HG02571 (cell line): ENCODE data around the gene CYP2J2.
"Not testable (repeated sequence)": the region's sequence is repeated elsewhere in the genome, so short reads cannot be mapped to it uniquely, and the experiment has no call there.

Source experiments
- ATAC-seq: cut with Tn5 transposase; IDR thresholded peaks from one replicate; pipeline ENCODE4 v1.9.1; 2021; ENCODE audit warnings: mild to moderate bottlenecking, moderate library complexity; ENCODE audit not compliant: unreplicated experiment

Gene CYP2J2, protein sequence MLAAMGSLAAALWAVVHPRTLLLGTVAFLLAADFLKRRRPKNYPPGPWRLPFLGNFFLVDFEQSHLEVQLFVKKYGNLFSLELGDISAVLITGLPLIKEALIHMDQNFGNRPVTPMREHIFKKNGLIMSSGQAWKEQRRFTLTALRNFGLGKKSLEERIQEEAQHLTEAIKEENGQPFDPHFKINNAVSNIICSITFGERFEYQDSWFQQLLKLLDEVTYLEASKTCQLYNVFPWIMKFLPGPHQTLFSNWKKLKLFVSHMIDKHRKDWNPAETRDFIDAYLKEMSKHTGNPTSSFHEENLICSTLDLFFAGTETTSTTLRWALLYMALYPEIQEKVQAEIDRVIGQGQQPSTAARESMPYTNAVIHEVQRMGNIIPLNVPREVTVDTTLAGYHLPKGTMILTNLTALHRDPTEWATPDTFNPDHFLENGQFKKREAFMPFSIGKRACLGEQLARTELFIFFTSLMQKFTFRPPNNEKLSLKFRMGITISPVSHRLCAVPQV

DNA sequence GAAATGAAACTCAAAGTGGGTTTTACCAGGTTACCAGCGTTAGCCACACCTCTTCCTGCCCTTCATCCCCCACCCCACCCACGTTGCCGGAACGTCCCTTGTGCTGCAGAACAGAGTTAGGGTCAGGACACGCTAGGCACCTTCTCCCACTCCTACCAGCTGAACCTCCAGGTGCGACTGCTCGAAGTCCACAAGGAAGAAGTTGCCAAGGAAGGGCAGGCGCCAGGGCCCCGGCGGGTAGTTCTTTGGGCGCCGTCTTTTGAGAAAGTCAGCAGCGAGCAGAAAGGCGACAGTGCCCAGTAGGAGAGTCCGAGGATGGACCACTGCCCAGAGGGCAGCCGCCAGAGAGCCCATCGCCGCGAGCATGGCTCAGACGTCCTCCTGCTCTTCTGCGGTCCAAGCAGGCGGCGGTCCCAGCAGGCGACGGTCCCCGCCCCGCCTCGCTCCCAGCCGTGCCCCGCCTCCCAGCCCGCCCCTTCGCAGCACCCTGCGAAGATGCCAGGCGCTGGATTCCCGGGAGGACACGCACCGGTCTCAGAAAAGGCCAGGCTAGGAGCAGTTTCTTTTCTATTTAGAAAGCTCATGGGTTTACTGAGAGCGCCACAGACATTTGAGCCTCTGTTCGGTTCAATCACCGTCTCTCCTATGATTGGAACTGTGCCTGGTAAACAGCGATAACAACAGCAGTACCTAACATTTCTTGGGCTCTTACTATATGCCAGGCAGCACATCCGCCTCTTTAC, at the start of gene CYP2J2:
Gene CYP2J2 (minus strand): TSS at position 393 of the 743 bp plus-strand sequence. CDS start 27 bp downstream, at position 366.
- peak; percentile 68 for ATAC-seq

- no peak for ATAC-seq
Observed at GRCh38 chr1:59973719-59974118, 47.1 kb upstream of the CYP2J2 start.

GRCh38 chr1:59972216-59972927, 45.8 kb upstream of the CYP2J2 start:
- ATAC-seq: no peak

DNA sequence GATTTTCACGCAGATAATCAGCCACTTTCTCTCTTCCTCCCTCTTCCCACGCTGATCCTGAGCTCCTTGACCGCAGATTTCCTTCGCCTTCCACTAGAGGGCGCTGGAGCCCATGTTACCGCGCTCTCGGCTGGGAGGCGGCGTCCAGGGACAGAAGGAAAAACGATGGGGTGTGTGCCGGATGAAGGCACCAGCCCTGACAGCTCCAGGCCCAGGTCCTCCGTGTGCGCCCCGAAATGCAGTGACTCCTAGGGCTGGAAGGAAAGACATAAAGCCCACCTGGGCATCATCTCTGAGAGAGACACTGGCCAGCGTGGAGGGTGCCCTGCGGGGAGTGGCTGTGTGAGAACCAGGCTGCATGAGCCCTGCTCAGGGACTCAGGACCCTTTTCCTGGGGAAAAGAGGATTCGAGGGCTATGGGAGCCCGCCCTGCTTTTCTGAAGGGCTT, 44.9 kb upstream of the CYP2J2 start:
- ATAC-seq: no peak

DNA sequence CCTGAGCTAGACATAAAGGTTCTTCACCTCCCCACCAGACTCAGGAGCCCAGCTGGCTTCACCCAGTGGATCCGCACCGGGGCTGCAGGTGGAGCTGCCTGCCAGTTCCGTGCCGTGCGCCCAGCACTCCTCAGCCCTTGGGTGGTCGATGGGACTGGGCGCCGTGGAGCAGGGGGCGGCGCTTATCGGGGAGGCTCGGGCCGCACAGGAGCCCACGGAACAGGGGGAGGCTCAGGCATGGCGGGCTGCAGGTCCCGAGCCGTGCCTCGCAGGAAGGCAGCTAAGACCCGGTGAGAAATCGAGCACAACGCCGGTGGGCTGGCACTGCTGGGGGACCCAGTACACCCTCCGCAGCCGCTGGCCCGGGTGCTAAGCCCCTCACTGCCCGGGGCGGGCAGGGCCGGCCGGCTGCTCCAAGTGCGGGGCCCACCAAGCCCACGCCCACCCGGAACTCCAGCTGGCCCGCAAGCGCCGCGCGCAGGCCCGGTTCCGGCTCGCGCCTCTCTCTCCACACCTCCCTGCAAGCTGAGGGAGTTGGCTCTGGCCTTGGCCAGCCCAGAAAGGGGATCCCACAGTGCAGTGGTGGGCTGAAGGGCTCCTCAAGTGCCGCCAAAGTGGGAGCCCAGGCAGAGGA, 43.1 kb upstream of the CYP2J2 start:
- not testable (repeated sequence) for ATAC-seq

GRCh38 chr1:59968746-59969145, 42.2 kb upstream of the CYP2J2 start:
- not testable (repeated sequence) for ATAC-seq

DNA sequence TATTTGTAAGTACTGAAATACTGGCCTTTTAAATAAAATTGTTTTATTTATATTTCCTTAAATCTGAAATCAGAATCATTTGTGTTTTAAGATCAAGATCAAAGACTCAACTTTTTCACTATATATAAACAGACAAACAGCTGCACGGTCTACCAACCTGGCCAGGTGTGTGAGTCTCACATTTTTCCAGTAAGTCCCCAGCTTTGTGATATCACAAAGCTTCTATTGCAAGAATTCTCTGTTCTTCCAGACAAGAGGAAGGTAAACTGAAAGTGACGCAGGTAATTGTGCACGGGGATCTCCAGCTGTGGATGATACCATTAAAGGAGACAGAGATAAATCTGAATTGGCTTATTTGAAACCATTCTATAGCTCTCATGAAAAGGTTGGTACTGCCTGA, 41.2 kb upstream of the CYP2J2 start:
- no peak for ATAC-seq

GRCh38 chr1:59967141-59967697, 40.6 kb upstream of the CYP2J2 start:
- no peak for ATAC-seq

DNA sequence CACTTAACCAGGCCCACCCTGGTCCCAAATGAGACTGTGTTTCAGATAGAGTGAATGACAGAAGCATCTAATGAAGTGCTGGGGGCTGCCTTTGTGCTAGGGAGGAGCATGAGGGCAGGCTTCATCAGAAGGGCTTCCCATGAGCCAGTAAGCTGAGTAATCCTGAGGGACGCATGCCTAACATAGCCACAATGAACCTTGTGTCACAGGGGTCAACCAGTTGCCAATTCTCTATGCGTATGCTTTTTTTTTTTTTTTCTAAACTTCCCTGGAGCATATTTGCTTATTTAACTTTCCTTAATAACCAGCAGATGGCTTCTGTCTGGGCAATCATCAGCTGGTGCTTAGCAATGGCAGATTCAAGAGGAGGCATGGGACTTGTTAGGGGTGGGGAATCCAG, 25.5 kb upstream of the CYP2J2 start:
- ATAC-seq: no peak

- no peak for ATAC-seq
Observed at GRCh38 chr1:59949648-59950047, 23.1 kb upstream of the CYP2J2 start.

DNA sequence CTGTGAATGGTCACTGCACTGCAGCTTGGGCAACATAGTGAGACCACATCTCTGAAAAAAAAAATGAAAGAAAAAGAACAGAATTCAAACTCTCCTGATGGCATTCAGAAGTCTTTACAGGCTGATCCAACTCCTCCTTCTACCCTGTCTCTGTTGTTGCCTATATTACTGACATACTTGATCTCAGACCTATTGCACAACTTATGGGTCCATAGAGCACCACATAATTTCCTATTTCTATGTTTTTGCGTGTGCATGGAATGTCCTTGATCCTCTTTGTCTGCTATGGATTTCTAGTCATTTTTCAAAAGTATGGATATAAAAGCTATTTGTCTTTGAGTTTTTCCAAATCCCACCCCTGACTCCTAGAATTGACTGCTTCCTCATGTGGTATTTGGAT, 22.4 kb upstream of the CYP2J2 start:
- no peak for ATAC-seq

DNA sequence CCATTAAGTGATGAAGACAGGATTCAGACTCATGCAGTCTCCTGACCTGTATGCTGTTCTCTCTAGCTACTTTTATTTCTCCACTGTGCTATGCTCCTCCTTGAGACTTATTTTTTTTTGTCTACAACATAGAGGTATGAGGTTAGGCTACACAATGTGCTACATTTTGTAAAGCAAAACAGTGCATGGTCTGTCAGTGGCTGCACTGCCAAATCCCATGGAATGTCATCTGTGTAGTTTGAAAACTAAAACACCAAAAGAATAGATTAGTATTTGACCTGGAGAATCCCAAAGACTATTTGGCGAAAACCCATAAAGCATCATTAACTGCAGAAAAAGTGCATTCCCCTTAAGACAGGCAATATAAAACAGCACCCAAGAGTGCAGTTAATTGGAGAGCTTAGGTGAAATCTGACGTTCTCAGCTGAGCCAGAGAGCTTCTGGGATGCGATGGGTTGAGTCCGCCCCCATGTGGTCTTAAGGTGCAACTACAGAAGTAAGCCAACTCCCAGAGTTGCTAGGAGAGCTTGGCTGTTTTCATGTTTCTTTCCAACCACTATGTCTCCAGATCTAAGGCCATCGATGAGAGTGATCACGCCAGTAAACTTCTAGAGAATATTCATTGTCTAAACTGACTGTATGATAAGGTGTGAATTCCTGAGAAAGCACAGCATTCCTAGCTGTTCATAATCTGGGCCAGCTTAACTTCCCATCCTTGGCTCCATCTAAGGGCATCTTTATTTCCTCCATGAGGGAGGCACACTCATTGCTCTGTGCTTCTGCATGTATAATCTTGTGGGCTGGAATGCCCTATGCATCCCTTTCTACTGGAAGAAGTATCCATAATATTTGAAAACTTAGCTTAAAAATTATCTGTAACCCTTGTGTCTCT, 20.7 kb upstream of the CYP2J2 start:
- ATAC-seq: peak; percentile 93

DNA sequence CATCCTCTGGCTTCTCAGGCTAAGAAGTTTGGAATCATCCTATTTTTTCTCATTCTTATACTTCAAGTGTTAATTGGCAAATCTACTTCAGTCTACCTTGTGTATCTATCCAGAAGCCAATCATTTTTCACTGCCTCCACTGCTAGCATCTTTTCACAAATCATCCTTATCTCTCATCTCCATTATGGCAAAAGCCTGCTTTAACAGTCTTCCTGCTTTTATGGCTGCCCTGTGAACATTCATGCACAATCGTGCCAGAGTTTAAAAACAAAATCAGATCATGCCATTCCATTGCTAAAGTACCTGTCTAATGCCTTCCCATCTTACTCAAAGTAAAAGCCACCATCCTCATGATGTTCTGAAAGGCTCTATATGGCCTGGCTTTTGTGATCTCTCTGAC, 19.2 kb upstream of the CYP2J2 start:
- ATAC-seq: no peak

DNA sequence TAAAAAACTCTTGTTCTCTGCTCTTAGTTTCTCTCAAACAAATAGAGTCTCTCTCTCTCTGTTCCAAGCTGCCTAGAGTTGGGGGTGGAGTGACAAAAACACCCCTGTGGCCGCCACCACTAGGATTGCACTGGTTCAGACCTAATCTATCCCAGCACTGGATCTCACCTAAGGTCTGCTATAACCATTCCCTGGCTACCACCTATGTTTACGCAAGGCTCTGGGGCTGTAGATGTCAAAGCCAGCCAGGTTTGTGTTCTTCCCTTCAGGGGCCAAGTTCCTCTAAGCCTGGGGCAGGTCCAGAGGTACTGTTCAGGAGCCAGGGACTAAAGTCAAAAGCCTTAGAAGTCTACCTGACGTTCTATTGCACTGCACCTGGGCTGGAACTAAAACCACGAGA, 12.8 kb upstream of the CYP2J2 start:
- ATAC-seq: no peak

DNA sequence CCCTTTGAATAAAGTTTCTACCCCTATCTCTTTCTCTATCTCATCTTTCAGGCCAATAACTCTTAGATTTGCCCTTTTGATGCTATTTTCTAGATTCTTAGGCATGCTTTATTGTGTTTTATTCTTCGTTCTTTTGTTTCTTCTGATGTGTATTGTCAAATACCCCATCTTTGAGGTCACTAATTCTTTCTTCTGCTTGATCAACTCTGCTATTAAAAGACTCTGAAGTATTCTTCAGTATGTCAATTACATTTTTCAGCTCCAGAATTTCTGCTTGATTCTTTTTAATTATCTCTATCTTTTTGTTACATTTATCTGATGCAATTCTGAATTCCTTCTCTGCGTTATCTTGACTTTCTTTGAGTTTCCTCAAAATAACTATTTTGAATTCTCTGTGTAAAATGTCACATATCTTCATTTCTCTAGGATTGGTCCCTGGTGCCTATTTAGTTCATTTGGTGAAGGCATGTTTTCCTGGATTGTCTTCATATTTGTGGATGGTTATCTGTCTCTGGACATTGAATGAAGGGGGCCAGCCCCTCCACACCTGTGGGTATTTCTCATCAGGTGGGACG, 11.2 kb upstream of the CYP2J2 start:
- no peak for ATAC-seq

GRCh38 chr1:59936358-59936821, 9.8 kb upstream of the CYP2J2 start:
- no peak for ATAC-seq

DNA sequence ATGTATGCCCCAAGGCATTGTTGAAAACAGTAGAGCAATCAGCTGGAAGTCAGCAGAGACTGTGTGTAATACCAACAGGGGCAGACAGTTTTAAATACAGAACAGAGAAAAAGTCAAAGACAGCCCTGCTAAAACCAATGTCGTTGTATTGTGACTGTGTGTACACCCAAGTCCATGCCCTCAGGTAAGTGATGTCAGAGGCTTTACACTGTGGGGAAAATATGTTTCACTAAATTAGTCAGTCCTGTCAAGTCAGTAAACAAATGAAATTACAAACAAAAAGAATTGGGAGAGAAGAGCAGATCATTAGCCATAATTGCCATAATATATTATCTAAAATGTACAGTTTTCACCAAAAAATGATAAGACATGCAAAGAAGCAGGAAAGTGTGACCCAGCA, 2.4 kb upstream of the CYP2J2 start:
- ATAC-seq: no peak

- ATAC-seq: peak; percentile 12
Observed at GRCh38 chr1:59927213-59927612, 640 bp upstream of the CYP2J2 start.

DNA sequence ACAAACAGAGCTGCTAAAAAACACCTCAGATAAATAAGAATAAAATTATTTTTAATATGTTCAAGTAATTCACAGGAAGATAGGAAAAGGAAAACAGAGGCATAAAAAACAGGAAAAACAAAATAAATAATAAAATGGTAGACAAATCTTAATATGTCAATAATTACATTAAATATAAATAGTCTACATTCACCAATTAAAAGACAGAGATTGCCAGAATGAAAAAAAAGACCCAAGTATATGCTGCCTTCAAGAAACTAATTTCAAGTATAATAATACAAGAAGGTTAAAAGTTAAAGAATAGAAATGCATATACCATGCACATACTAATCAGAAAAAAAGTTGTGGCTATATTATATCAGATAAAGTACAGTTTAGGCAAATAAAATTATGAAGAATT, 1.9 kb downstream of the CYP2J2 start:
- no peak for ATAC-seq
